Psoas muscle (tissue), 8 donors: Measurements from ENCODE around the gene SPECC1L. TPM values are rescaled to one million over a fixed set of nuclear protein-coding genes. Genes with fewer than 3 reads are reported as not detected.

Source experiments
- ATAC-seq, 4 donors: fragments of 200-7000 bp; cut with Tn5 transposase; one replicate each; pipeline ENCODE4 v1.9.1; 2020; ENCODE audit warnings: moderate library complexity in 3 of 4, mild to moderate bottlenecking in 2 of 4
- DNase-seq, 2 donors: peaks; one replicate each; pipeline ENCODE4 v3.0.0-alpha.2; 2020
- H3K27ac ChIP-seq: fragments of 200-600 bp; one replicate; pipeline ENCODE4 v1.8.0; 2022
- H3K27me3 ChIP-seq, 3 donors: fragments of 200-600 bp in 1 of 3; one replicate each; pipeline versions ENCODE4 v1.6.1 to v1.8.0; 2013 to 2022; ENCODE audit warnings: low read length in 2 of 3, mild to moderate bottlenecking in 2 of 3, moderate library complexity in 1 of 3; ENCODE audit not compliant: insufficient read depth in 3 of 3
- H3K36me3 ChIP-seq, 2 donors: fragments of 200-600 bp in 1 of 2; one replicate each; pipeline versions ENCODE4 v1.6.1 to v1.8.0; 2013 to 2022; ENCODE audit warnings: low read depth in 1 of 2, mild to moderate bottlenecking in 1 of 2, moderate library complexity in 1 of 2; ENCODE audit not compliant: insufficient read depth in 1 of 2
- H3K4me1 ChIP-seq: fragments of 200-600 bp; one replicate; pipeline ENCODE4 v1.8.0; 2022
- H3K4me3 ChIP-seq: fragments of 200-600 bp; one replicate; pipeline ENCODE4 v1.8.0; 2022; ENCODE audit warnings: mild to moderate bottlenecking
- H3K9me3 ChIP-seq: fragments of 200-600 bp; one replicate; pipeline ENCODE4 v1.8.0; 2022
- WGBS, 3 donors: extraction: QIAGEN DNeasy Blood & Tissue Kit; methylation state at CpG; one replicate each; pipeline versions ENCODE4 v1.1.6 to v1.1.7; 2013; 5-methylcytosine and 5-hydroxymethylcytosine counted together
- intact Hi-C, 2 donors: fragments of 100-400 bp; cut with DNase I; formaldehyde crosslinking; loops; one replicate each; pipeline versions ENCODE4 v1.11.0 to v1.14.2; 2022
- polyA plus RNA-seq, 3 donors: library from polyadenylated mRNA; stranded (reverse); fragments of 200-250 nt; gene quantifications; one replicate each; pipeline ENCODE4 v1.2.3, GENCODE V29; 2013
- total RNA-seq, 4 donors: library from RNA; stranded (reverse); fragmentation: NEBNext Ultra II Directional in 2 of 4; extraction: Animal tissue kit (Norgen Biotek cat#: 25700) in 2 of 4; gene quantifications; one replicate each; pipeline versions ENCODE4 v1.2.1 to v1.2.4, GENCODE V29; 2021 to 2023
- TF ChIP-seq, protein P1 (sequence below): fragments of 200-600 bp; IDR thresholded peaks from one replicate; pipeline ENCODE4 v1.8.0; 2022; ENCODE audit warnings: antibody characterized with exemption
- donor health status: healthy with polysubstance abuse.
- donor health status: DM: no; HTN: no; CAD: no; lungs with moderate emphysema.
- donor health status: Bipolar disorder and iron deficiency.
- donor health status: healthy.
- donor health status: DM: yes; HTN: yes; CAD: no.
- donor health status: DM: no; HTN: no; CAD: no.
- donor health status: DM: no; HTN: no; CAD: no.
- donor health status: DM: yes; HTN: yes; CAD: no.

SPECC1L gene
- total and polyA plus RNA-seq, 7 donors = 6.8 to 29.9 (median 23.6) TPM

DNA sequence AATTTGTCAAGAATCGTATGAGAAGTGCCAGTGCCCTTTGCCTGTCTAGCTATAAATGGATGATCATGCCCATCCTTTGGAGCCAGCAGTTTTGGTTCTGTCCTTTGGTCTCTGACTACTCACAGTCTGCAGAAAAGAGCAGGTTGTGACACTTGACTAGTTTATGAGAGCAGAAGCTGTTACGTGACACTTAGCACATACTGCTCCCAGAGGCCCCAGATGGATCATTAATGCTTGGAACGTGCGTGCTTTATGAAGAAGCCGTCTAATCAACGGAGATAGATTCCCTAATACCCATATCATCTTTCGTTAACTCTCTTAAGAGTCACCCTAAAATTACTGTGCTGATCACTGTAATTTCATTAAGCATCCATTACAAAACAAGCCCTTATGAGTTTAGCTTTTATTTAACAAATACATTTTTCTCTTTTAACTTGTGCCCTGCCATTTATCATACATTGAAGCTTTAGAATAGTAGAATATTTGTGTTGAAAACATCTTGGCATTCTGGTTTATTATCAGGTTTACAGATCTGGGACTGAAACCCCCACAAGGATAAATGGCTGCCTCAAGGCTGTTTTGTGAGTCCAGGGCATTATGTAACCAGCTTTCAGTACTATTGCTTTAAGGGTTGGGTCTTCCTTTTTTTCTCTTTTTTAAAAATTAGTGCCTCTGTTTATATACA, 109.7 kb downstream of the SPECC1L start:
- intact Hi-C loops = no loop called here
- TF ChIP-seq, protein P1, sequence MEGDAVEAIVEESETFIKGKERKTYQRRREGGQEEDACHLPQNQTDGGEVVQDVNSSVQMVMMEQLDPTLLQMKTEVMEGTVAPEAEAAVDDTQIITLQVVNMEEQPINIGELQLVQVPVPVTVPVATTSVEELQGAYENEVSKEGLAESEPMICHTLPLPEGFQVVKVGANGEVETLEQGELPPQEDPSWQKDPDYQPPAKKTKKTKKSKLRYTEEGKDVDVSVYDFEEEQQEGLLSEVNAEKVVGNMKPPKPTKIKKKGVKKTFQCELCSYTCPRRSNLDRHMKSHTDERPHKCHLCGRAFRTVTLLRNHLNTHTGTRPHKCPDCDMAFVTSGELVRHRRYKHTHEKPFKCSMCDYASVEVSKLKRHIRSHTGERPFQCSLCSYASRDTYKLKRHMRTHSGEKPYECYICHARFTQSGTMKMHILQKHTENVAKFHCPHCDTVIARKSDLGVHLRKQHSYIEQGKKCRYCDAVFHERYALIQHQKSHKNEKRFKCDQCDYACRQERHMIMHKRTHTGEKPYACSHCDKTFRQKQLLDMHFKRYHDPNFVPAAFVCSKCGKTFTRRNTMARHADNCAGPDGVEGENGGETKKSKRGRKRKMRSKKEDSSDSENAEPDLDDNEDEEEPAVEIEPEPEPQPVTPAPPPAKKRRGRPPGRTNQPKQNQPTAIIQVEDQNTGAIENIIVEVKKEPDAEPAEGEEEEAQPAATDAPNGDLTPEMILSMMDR = no peak
- Histone ChIP-seq H3K4me3 (no peak overlapping the region), H3K27me3 (no peaks in the 10 kb centered on the region), H3K9me3 (no peaks in the 10 kb centered on the region), H3K4me1 (peaks cover 10% of the 10 kb centered on the region), H3K36me3 (peaks cover 0 to 41% of the 10 kb centered on the region in 2 donors), H3K27ac (no peak overlapping the region)
- ATAC-seq = peak in 3 of 4 donors; percentile 40 to 91 (median 65)
- 25 to 49% (median 35%) methylated on average over 7 of the region's 7 CpGs for WGBS, 3 donors
- no peak for DNase-seq

DNA sequence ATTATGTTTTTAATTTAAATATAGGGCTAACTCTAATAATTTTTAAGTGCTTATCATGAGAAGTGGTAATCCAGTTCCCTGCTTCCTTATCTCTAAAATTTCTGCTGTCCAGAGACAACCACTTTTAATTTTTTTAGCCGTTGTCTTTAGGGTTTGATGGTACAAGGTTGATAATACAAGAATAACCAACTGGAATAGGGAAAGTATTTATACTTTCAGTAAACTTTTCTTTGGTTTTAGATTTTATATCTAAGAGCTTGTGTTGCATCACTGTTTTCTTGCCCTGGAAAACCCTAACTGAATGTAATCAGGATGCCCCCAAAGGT, 110.2 kb downstream of the SPECC1L start:
- TF ChIP-seq, protein P1 = no peak
- Histone ChIP-seq H3K36me3 (peaks cover 0 to 36% of the 10 kb centered on the region in 2 donors), H3K4me3 (no peak overlapping the region), H3K27ac (no peak overlapping the region), H3K4me1 (peaks cover 10% of the 10 kb centered on the region), H3K27me3 (no peaks in the 10 kb centered on the region), H3K9me3 (no peaks in the 10 kb centered on the region)
- ATAC-seq (no peak), DNase-seq (no peak)
- 85 to 95% (median 90%) methylated on average over 1 of the region's 1 CpG for WGBS, 3 donors
- intact Hi-C loops = no loop called here

DNA sequence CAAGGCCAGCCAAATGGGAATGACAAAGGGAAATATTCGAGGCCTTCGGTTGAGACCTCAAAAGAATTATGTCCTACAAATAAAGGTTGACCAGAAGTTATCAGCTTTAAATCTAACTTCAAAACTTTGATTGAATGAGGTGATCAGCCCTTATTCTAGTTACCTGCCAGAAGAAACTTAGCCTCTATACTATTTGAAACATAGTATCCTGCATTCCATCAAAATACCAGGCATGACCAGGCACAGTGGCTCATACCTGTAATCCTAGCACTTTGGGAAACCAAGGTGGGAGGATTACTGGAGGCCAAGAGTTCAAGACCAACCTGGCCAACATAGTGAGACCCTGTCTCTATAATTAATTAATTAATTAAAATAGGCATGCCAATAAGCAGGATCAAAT, 112.4 kb downstream of the SPECC1L start:
- DNase-seq (no peak), ATAC-seq (no peak)
- Histone ChIP-seq H3K4me1 (peaks cover 10% of the 10 kb centered on the region), H3K9me3 (no peaks in the 10 kb centered on the region), H3K27me3 (no peaks in the 10 kb centered on the region), H3K36me3 (peaks cover 0 to 14% of the 10 kb centered on the region in 2 donors), H3K27ac (no peak overlapping the region), H3K4me3 (no peak overlapping the region)
- intact Hi-C loops = no loop called here
- TF ChIP-seq, protein P1 = no peak
- 88 to 97% (median 93%) methylated on average over 2 of the region's 2 CpGs for WGBS, 3 donors

DNA sequence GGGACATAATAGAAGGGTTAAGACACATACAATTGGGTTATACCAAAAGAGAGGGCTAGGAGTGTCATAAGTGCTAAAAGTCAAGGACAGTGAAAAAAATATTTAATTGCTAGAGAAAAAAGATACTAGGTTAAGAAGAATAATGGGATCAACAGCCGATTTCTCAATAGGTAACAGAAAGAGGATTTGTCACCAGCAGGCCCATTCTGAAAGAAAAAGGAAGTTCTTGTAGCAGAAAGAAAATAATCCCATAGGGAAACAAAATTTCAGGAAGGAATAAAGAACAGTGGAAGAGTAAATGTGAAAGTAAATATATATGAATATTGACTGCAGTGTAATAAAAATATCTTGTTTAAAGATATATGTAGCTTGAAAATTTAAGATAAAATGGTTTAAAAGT, 113.5 kb downstream of the SPECC1L start:
- TF ChIP-seq, protein P1 = no peak
- intact Hi-C loops = no loop called here
- WGBS, 3 donors = 73 to 89% (median 83%) methylated on average over 1 of the region's 1 CpG
- DNase-seq = no peak
- Histone ChIP-seq H3K27me3 (no peaks in the 10 kb centered on the region), H3K9me3 (no peaks in the 10 kb centered on the region), H3K27ac (no peak overlapping the region), H3K4me3 (no peak overlapping the region), H3K36me3 (peaks cover 0 to 11% of the 10 kb centered on the region in 2 donors), H3K4me1 (peaks cover 13% of the 10 kb centered on the region)
- ATAC-seq = no peak

DNA sequence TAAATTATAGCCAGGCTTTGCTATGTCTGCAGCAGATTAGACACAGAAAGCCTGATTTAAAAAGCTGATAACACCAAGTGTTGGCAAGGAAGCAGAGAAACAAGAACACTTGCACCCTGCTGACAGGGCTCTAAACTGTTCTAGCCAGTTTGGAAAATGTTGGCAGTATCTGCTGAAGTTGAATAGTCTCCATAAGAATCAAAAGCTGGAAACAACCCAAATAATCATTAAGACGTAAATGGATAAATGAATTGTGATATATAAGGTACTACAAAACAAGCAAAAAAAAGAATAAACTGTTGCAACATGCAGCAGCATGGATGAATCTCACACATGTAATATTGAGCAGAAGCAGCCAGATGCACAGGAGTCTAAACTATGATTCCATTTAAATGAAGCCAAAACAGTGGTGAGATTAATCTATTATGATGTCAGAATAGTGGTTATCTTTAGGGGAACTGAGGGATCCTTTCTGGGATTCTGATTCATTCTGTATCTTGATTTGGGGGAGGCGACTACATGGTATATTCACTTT, 116.4 kb downstream of the SPECC1L start:
- TF ChIP-seq, protein P1 = no peak
- Histone ChIP-seq H3K4me1 (peaks cover 30% of the 10 kb centered on the region), H3K36me3 (no peaks in the 10 kb centered on the region), H3K27ac (no peak overlapping the region), H3K27me3 (no peaks in the 10 kb centered on the region), H3K9me3 (no peaks in the 10 kb centered on the region), H3K4me3 (no peak overlapping the region)
- ATAC-seq (no peak), DNase-seq (no peak)
- WGBS, 3 donors = 85 to 91% (median 85%) methylated on average over 2 of the region's 2 CpGs
- intact Hi-C loops = no loop called here
